Lower lobe of right lung (tissue), 2 donors: ENCODE results near the gene RASGRF2. TPM values are rescaled to one million over a fixed set of nuclear protein-coding genes. Genes with fewer than 3 reads are reported as not detected.
"Not testable (repeated sequence)": the region's sequence is repeated elsewhere in the genome, so short reads cannot be mapped to it uniquely, and the experiment has no call there.

Experiments
- ATAC-seq, 2 donors: fragments of 200-7000 bp; cut with Tn5 transposase; one replicate each; pipeline ENCODE4 v1.9.1; 2020 to 2022; ENCODE audit warnings: mild to moderate bottlenecking in 2 of 2, moderate library complexity in 2 of 2
- DNase-seq: peaks from one replicate; pipeline ENCODE4 v3.0.0-alpha.2; 2020
- H3K27ac ChIP-seq: fragments of 200-600 bp; one replicate; pipeline ENCODE4 v1.8.0; 2022
- H3K27me3 ChIP-seq: fragments of 200-600 bp; one replicate; pipeline ENCODE4 v1.8.0; 2022; ENCODE audit warnings: low read depth
- H3K36me3 ChIP-seq: fragments of 200-600 bp; one replicate; pipeline ENCODE4 v1.8.0; 2022; ENCODE audit warnings: mild to moderate bottlenecking
- H3K4me1 ChIP-seq: fragments of 200-600 bp; one replicate; pipeline ENCODE4 v1.8.0; 2022
- H3K4me3 ChIP-seq: fragments of 200-600 bp; one replicate; pipeline ENCODE4 v1.8.0; 2022; ENCODE audit warnings: mild to moderate bottlenecking
- H3K9me3 ChIP-seq: fragments of 200-600 bp; one replicate; pipeline ENCODE4 v1.8.0; 2022
- CTCF ChIP-seq: fragments of 200-600 bp; IDR thresholded peaks from one replicate; pipeline ENCODE4 v1.8.0; 2022; ENCODE audit warnings: antibody characterized with exemption, mild to moderate bottlenecking
- intact Hi-C: fragments of 100-400 bp; cut with DNase I; formaldehyde crosslinking; loops from one replicate; pipeline ENCODE4 v1.11.0; 2022
- total RNA-seq: library from RNA; stranded (reverse); fragmentation: NEBNext Ultra II Directional; extraction: Animal tissue kit (Norgen Biotek cat#: 25700); gene quantifications from one replicate; pipeline ENCODE4 v1.2.1, GENCODE V29; 2021
- donor health status: DM: no; HTN: yes; CAD: no; lungs with severe emphysema.

The RASGRF2 gene
- total RNA-seq, 1 donor from 2014 or later = 6.7 TPM

GRCh38 chr5:81021486-81021885 lies 61.3 kb downstream of the RASGRF2 start:
- no peaks in the 10 kb centered on the region for H3K36me3 ChIP-seq
- no peak for TF ChIP-seq CTCF
- no peaks in the 10 kb centered on the region for H3K27me3 ChIP-seq
- no peaks in the 10 kb centered on the region for H3K4me1 ChIP-seq
- intact Hi-C loops = no loop called here
- DNase-seq (no peak), ATAC-seq (no peak)
- no peaks in the 10 kb centered on the region for H3K9me3 ChIP-seq
- no peak overlapping the region for H3K4me3 ChIP-seq
- H3K27ac ChIP-seq = no peak overlapping the region

- Histone ChIP-seq H3K36me3 (no peaks in the 10 kb centered on the region), H3K9me3 (no peaks in the 10 kb centered on the region), H3K4me3 (no peak overlapping the region), H3K27me3 (no peaks in the 10 kb centered on the region), H3K27ac (no peak overlapping the region), H3K4me1 (no peaks in the 10 kb centered on the region)
- peak in 1 of 2 donors; percentile 17 for ATAC-seq
- TF ChIP-seq CTCF = no peak
- intact Hi-C loops = no loop called here
- DNase-seq = no peak
Measured at GRCh38 chr5:81021951-81022687, 62.0 kb downstream of the RASGRF2 start.

GRCh38 chr5:81022688-81023084 lies 62.5 kb downstream of the RASGRF2 start:
- H3K27me3 ChIP-seq = no peaks in the 10 kb centered on the region
- H3K27ac ChIP-seq = no peak overlapping the region
- no peak overlapping the region for H3K4me3 ChIP-seq
- no peaks in the 10 kb centered on the region for H3K4me1 ChIP-seq
- DNase-seq (no peak), ATAC-seq (no peak)
- intact Hi-C loops = no loop called here
- H3K9me3 ChIP-seq = no peaks in the 10 kb centered on the region
- H3K36me3 ChIP-seq = no peaks in the 10 kb centered on the region
- no peak for TF ChIP-seq CTCF

- no peaks in the 10 kb centered on the region for H3K27me3 ChIP-seq
- H3K9me3 ChIP-seq = no peaks in the 10 kb centered on the region
- no peaks in the 10 kb centered on the region for H3K4me1 ChIP-seq
- ATAC-seq (no peak), DNase-seq (no peak)
- H3K36me3 ChIP-seq = no peaks in the 10 kb centered on the region
- intact Hi-C loops = no loop called here
- no peak for TF ChIP-seq CTCF
- H3K4me3 ChIP-seq = no peak overlapping the region
- H3K27ac ChIP-seq = no peak overlapping the region
Measured at GRCh38 chr5:81023261-81023970, 63.3 kb downstream of the RASGRF2 start.

GRCh38 chr5:81027481-81028058 lies 67.4 kb downstream of the RASGRF2 start:
- Histone ChIP-seq H3K36me3 (no peaks in the 10 kb centered on the region), H3K27ac (no peak overlapping the region), H3K4me1 (no peaks in the 10 kb centered on the region), H3K9me3 (no peaks in the 10 kb centered on the region), H3K4me3 (no peak overlapping the region), H3K27me3 (no peaks in the 10 kb centered on the region)
- no peak for TF ChIP-seq CTCF
- intact Hi-C loops = no loop called here
- ATAC-seq = no peak
- no peak for DNase-seq

GRCh38 chr5:81028888-81029287 lies 68.7 kb downstream of the RASGRF2 start:
- intact Hi-C loops, H3K4me3 ChIP-seq, H3K9me3 ChIP-seq, ATAC-seq, H3K4me1 ChIP-seq, H3K27ac ChIP-seq, DNase-seq, H3K36me3 ChIP-seq, H3K27me3 ChIP-seq: not testable (repeated sequence)

GRCh38 chr5:81029736-81030135 lies 69.6 kb downstream of the RASGRF2 start:
- H3K9me3 ChIP-seq, H3K36me3 ChIP-seq, ATAC-seq, H3K4me1 ChIP-seq, H3K4me3 ChIP-seq, H3K27ac ChIP-seq, H3K27me3 ChIP-seq, intact Hi-C loops, DNase-seq: not testable (repeated sequence)

GRCh38 chr5:81030236-81031034 lies 70.3 kb downstream of the RASGRF2 start:
- H3K36me3 ChIP-seq, intact Hi-C loops, H3K9me3 ChIP-seq, ATAC-seq, DNase-seq, H3K4me1 ChIP-seq, H3K27me3 ChIP-seq, H3K4me3 ChIP-seq, H3K27ac ChIP-seq: not testable (repeated sequence)
